ENCODE results near the gene DNAH11. TPM values are rescaled to one million over a fixed set of nuclear protein-coding genes. Genes with fewer than 3 reads are reported as not detected.
A peak's percentile ranks its signal among the peaks of the same experiment; 100 is the strongest.
"Not testable (repeated sequence)": the region's sequence is repeated elsewhere in the genome, so short reads cannot be mapped to it uniquely, and the experiment has no call there.

Gene DNAH11
- polyA plus RNA-seq, 1 donor from 2014 or later: 0.16 TPM

GRCh38 chr7:21675255-21675654 is 132.4 kb downstream of the DNAH11 start:
- Histone ChIP-seq H3K4me2 (ENCODE audit: low read length) (no peak overlapping the region), H3K79me2 (replicated peaks; ENCODE audit: insufficient read depth, low read length) (no peaks in the 10 kb centered on the region), H3K9me2 (ENCODE audit: insufficient read depth, low read length) (no peaks in the 10 kb centered on the region), H3F3A (ENCODE audit: insufficient read depth, low read length, poor library complexity, severe bottlenecking) (no peaks in the 10 kb centered on the region), H3K27ac (ENCODE audit: low read length) (no peak overlapping the region), H2AFZ (ENCODE audit: low read depth, low read length) (no peak overlapping the region), H3K27me3 (ENCODE audit: insufficient read depth, low read depth, low read length) (no peaks in the 10 kb centered on the region), H3K4me3 (ENCODE audit: low read length) (no peak overlapping the region), H3K9ac (ENCODE audit: low read length) (no peak overlapping the region), H4K20me1 (ENCODE audit: insufficient read depth) (no peaks in the 10 kb centered on the region), H3K36me3 (ENCODE audit: insufficient read depth, low read length) (no peaks in the 10 kb centered on the region), H3K9me3 (ENCODE audit: low read length) (peaks cover 4% of the 10 kb centered on the region)
- TF ChIP-seq POLR2AphosphoS5 (IDR thresholded peaks at IDR 0.05) (no peak), EP300 (conservative IDR thresholded peaks at IDR 0.05; ENCODE audit: poor library complexity, severe bottlenecking) (no peak), EZH2 (IDR thresholded peaks at IDR 0.05; ENCODE audit: borderline replicate concordance, insufficient read depth, low read length, poor library complexity, severe bottlenecking) (no peak), TAF1 (IDR thresholded peaks at IDR 0.05; ENCODE audit: low read depth) (no peak), CTCF (IDR thresholded peaks at IDR 0.05; ENCODE audit: poor library complexity, severe bottlenecking) (no peak), RAD21 (conservative IDR thresholded peaks at IDR 0.05) (no peak), SMC3 (conservative IDR thresholded peaks at IDR 0.05; ENCODE audit: poor library complexity) (no peak), MXI1 (conservative IDR thresholded peaks at IDR 0.05; ENCODE audit: poor library complexity, severe bottlenecking) (no peak)
- TF ChIP-seq, protein P1, sequence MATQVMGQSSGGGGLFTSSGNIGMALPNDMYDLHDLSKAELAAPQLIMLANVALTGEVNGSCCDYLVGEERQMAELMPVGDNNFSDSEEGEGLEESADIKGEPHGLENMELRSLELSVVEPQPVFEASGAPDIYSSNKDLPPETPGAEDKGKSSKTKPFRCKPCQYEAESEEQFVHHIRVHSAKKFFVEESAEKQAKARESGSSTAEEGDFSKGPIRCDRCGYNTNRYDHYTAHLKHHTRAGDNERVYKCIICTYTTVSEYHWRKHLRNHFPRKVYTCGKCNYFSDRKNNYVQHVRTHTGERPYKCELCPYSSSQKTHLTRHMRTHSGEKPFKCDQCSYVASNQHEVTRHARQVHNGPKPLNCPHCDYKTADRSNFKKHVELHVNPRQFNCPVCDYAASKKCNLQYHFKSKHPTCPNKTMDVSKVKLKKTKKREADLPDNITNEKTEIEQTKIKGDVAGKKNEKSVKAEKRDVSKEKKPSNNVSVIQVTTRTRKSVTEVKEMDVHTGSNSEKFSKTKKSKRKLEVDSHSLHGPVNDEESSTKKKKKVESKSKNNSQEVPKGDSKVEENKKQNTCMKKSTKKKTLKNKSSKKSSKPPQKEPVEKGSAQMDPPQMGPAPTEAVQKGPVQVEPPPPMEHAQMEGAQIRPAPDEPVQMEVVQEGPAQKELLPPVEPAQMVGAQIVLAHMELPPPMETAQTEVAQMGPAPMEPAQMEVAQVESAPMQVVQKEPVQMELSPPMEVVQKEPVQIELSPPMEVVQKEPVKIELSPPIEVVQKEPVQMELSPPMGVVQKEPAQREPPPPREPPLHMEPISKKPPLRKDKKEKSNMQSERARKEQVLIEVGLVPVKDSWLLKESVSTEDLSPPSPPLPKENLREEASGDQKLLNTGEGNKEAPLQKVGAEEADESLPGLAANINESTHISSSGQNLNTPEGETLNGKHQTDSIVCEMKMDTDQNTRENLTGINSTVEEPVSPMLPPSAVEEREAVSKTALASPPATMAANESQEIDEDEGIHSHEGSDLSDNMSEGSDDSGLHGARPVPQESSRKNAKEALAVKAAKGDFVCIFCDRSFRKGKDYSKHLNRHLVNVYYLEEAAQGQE (IDR thresholded peaks at IDR 0.05; ENCODE audit: borderline replicate concordance): no peak

GRCh38 chr7:21690705-21691104 is 147.9 kb downstream of the DNAH11 start:
- no peaks in the 10 kb centered on the region for H4K20me1 ChIP-seq (ENCODE audit: insufficient read depth)
- no peaks in the 10 kb centered on the region for H3K27me3 ChIP-seq (ENCODE audit: insufficient read depth, low read depth, low read length)
- no peak overlapping the region for H3K4me2 ChIP-seq (ENCODE audit: low read length)
- H3F3A ChIP-seq (ENCODE audit: insufficient read depth, low read length, poor library complexity, severe bottlenecking): no peaks in the 10 kb centered on the region
- no peaks in the 10 kb centered on the region for H3K79me2 ChIP-seq (replicated peaks; ENCODE audit: insufficient read depth, low read length)
- TF ChIP-seq RAD21 (conservative IDR thresholded peaks at IDR 0.05): peak; percentile 65
- TF ChIP-seq SMC3 (conservative IDR thresholded peaks at IDR 0.05; ENCODE audit: poor library complexity): peak; percentile 62
- TF ChIP-seq POLR2AphosphoS5 (IDR thresholded peaks at IDR 0.05): no peak
- TF ChIP-seq EZH2 (IDR thresholded peaks at IDR 0.05; ENCODE audit: borderline replicate concordance, insufficient read depth, low read length, poor library complexity, severe bottlenecking): no peak
- TF ChIP-seq, protein P1 (IDR thresholded peaks at IDR 0.05; ENCODE audit: borderline replicate concordance): no peak
- TF ChIP-seq EP300 (conservative IDR thresholded peaks at IDR 0.05; ENCODE audit: poor library complexity, severe bottlenecking): no peak
- peak; percentile 58 for TF ChIP-seq CTCF (IDR thresholded peaks at IDR 0.05; ENCODE audit: poor library complexity, severe bottlenecking)
- no peak for TF ChIP-seq MXI1 (conservative IDR thresholded peaks at IDR 0.05; ENCODE audit: poor library complexity, severe bottlenecking)
- no peak overlapping the region for H3K4me3 ChIP-seq (ENCODE audit: low read length)
- no peaks in the 10 kb centered on the region for H3K9me2 ChIP-seq (ENCODE audit: insufficient read depth, low read length)
- no peak overlapping the region for H3K9ac ChIP-seq (ENCODE audit: low read length)
- H2AFZ ChIP-seq (ENCODE audit: low read depth, low read length): no peak overlapping the region
- H3K9me3 ChIP-seq (ENCODE audit: low read length): no peaks in the 10 kb centered on the region
- no peak overlapping the region for H3K27ac ChIP-seq (ENCODE audit: low read length)
- no peaks in the 10 kb centered on the region for H3K36me3 ChIP-seq (ENCODE audit: insufficient read depth, low read length)

- not testable (repeated sequence) for H3K9ac ChIP-seq (ENCODE audit: low read length); H3F3A ChIP-seq (ENCODE audit: insufficient read depth, low read length, poor library complexity, severe bottlenecking); H3K36me3 ChIP-seq (ENCODE audit: insufficient read depth, low read length)
Observed at GRCh38 chr7:21691146-21691545, 148.3 kb downstream of the DNAH11 start.

More at GRCh38 chr7:21691146-21691545, 148.3 kb downstream of the DNAH11 start:
- H4K20me1 ChIP-seq (ENCODE audit: insufficient read depth); H3K27me3 ChIP-seq (ENCODE audit: insufficient read depth, low read depth, low read length); H3K9me2 ChIP-seq (ENCODE audit: insufficient read depth, low read length); H3K4me2 ChIP-seq (ENCODE audit: low read length); H3K27ac ChIP-seq (ENCODE audit: low read length); H2AFZ ChIP-seq (ENCODE audit: low read depth, low read length); H3K4me3 ChIP-seq (ENCODE audit: low read length); H3K9me3 ChIP-seq (ENCODE audit: low read length); H3K79me2 ChIP-seq (replicated peaks; ENCODE audit: insufficient read depth, low read length): not testable (repeated sequence)

All from neural cell (in vitro differentiated cells).